ENCODE measurements around the gene ODR4.

The ODR4 gene

DNA sequence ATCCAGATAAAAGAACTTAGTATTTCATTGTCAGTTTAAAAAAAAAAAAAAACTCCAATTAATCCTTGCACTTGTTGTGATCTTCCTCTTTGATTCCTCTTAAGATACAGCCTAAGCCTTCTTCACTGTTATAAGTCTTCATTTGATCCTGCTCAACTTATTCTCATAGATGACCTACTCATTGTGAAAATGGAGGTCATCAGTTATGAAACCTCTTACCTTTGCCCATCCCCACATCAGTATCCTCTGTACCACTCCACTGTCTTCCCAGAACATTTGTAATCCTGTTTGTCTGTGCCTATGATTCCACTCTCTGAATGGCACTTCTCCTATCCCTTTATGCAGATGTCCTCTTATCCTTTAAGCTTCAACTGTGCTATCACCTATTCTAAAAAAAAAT, 28.0 kb downstream of the ODR4 start:
- H3K27ac Mint-ChIP-seq, result no peak overlapping the region
- H3K27me3 Mint-ChIP-seq, result no peaks in the 10 kb centered on the region
- no peak overlapping the region for H3K4me3 Mint-ChIP-seq
- H3K4me1 Mint-ChIP-seq (ENCODE audit: low read depth), result peaks cover 4% of the 10 kb centered on the region
- H3K9me3 Mint-ChIP-seq, result no peaks in the 10 kb centered on the region
- peaks cover 53% of the 10 kb centered on the region for H3K36me3 Mint-ChIP-seq (ENCODE audit: low read depth)

DNA sequence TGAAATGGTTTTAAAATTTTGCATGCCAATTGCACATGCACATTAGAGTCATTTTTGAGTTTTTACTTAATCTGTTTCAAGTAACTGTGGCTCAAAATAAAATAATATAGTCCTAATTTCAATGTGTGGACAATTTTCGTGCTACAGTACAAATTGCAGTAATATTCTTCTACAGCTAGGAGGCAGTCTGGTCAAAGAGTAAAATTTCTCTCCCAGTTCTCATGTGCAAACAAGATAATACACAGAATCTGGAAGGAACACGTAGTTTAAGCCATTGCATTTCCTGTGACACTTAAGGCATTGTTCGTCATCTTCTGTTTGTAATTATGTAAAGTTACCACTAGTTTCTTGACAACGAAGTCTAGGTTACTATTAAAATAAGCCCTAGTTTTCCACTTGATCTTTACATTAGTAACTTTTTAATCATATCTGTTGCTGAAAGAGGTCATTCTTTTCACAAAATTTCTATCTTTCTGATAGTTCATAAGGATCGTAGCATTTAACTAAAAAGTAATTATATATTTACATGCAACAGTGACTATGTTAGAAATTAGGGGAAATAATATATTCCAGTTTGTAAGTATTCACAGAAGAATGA, 28.9 kb downstream of the ODR4 start:
- Mint-ChIP-seq H3K4me1 (ENCODE audit: low read depth) (peaks cover 4% of the 10 kb centered on the region), H3K27ac (no peak overlapping the region), H3K27me3 (no peaks in the 10 kb centered on the region), H3K4me3 (no peak overlapping the region), H3K9me3 (no peaks in the 10 kb centered on the region), H3K36me3 (ENCODE audit: low read depth) (peaks cover 49% of the 10 kb centered on the region)

DNA sequence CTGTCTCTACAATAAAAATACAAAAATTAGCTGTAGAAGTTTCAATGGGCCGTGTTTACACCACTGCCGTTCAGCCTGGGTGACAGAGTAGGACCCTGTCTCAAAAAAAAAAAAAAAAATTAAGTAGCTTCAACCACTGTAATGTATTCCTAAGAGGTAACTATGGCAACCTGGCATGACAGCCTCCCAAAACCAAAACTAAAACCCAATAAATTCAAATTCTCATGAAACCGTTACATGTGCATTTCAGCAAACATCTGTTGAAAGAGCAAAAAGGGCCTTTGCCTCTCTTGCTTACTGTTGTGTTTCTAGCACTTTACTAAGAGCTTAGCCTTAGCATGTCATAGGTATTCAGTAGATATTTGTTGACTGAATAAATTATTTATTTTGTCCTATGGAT, 33.5 kb downstream of the ODR4 start:
- peaks cover 36% of the 10 kb centered on the region for H3K36me3 Mint-ChIP-seq (ENCODE audit: low read depth)
- H3K4me1 Mint-ChIP-seq (ENCODE audit: low read depth), result peaks cover 4% of the 10 kb centered on the region
- no peak overlapping the region for H3K4me3 Mint-ChIP-seq
- no peaks in the 10 kb centered on the region for H3K9me3 Mint-ChIP-seq
- H3K27ac Mint-ChIP-seq, result no peak overlapping the region
- no peaks in the 10 kb centered on the region for H3K27me3 Mint-ChIP-seq

- H3K9me3 Mint-ChIP-seq, result no peaks in the 10 kb centered on the region
- H3K4me3 Mint-ChIP-seq, result no peak overlapping the region
- no peaks in the 10 kb centered on the region for H3K4me1 Mint-ChIP-seq (ENCODE audit: low read depth)
- H3K36me3 Mint-ChIP-seq (ENCODE audit: low read depth), result peaks cover 10% of the 10 kb centered on the region
- no peak overlapping the region for H3K27ac Mint-ChIP-seq
- H3K27me3 Mint-ChIP-seq, result no peaks in the 10 kb centered on the region
Observed at GRCh38 chr1:186413319-186413718, 37.7 kb downstream of the ODR4 start.

DNA sequence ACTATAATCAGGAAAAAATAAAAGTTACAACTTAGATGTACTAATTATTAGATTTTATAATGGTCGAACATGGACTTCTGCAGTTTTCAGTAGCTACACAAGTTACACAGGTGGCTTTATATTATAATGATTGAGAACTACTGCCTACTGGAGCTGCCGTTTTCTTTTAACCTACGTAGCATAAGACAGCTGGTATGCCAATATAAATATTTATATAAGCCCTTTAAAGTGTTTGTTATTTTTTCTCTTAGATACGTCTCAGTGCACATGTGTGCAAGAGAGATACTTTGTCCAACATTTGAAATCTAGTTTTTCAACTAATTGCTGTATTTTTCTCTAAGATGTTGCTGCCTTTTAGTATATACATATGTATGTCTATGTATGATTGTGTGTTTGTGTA, 42.9 kb downstream of the ODR4 start:
- Mint-ChIP-seq H3K36me3 (ENCODE audit: low read depth) (peaks cover 30% of the 10 kb centered on the region), H3K4me3 (no peak overlapping the region), H3K4me1 (ENCODE audit: low read depth) (no peaks in the 10 kb centered on the region), H3K9me3 (no peaks in the 10 kb centered on the region), H3K27ac (no peak overlapping the region), H3K27me3 (no peaks in the 10 kb centered on the region)

DNA sequence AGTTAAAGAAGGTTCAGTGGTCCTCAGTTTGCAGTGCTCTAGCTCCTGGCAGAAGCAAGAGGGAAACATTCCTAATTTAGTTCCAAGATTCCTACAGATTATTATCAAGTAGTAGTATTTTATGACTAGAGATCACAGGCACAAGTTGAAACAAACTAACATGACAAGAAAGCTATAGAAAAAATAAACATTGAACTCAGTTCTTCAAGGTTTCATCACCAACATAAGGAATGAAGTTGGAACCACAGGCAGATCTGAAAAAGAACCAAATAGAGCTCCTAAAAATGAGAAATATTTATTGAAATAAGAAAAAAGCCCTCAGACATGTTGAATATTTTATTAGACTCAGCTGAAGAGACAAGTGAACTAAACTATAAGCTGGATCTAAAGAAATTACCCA, 44.7 kb downstream of the ODR4 start:
- H3K9me3 Mint-ChIP-seq, result no peaks in the 10 kb centered on the region
- no peaks in the 10 kb centered on the region for H3K4me1 Mint-ChIP-seq (ENCODE audit: low read depth)
- H3K36me3 Mint-ChIP-seq (ENCODE audit: low read depth), result peaks cover 32% of the 10 kb centered on the region
- H3K27me3 Mint-ChIP-seq, result no peaks in the 10 kb centered on the region
- H3K4me3 Mint-ChIP-seq, result no peak overlapping the region
- no peak overlapping the region for H3K27ac Mint-ChIP-seq

DNA sequence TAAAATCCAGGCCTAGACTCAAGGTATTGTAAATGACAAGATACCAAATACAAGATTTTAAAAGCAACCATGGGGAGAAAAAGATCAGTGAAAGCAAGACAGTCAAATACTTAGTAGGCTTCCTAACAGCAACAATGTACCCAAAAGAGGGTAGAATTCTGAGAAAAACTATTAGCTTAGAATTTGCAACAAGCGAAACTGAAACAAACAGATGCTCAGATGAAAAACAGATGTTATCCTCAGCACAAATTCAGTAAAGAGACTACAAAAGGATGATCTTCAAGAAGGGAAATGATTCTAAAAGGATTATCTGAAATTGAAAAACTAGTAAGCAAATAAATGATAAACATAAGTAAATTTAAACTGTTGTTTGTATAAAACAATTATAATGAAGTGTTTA, 45.3 kb downstream of the ODR4 start:
- Mint-ChIP-seq H3K27ac (no peak overlapping the region), H3K4me1 (ENCODE audit: low read depth) (no peaks in the 10 kb centered on the region), H3K36me3 (ENCODE audit: low read depth) (peaks cover 35% of the 10 kb centered on the region), H3K9me3 (no peaks in the 10 kb centered on the region), H3K27me3 (no peaks in the 10 kb centered on the region), H3K4me3 (no peak overlapping the region)

DNA sequence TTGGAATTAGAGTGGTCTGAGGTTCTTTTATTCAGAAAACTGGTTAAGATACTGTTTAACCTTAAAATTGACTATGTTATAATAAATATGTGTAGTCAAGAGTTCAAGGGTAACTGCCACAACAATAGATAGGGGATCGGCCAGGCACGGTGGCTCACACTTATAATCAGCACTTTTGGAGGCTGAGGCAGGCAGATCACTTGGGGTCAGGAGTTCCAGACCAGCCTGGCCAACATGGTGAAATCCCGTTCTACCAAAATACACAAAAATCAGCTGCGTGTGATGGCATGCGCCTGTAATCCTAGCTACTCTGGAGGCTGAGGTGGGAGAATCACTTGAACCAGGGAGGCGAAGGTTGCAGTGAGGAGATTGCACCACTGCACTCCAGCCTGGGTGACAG, 45.8 kb downstream of the ODR4 start:
- H3K27ac Mint-ChIP-seq, result no peak overlapping the region
- H3K4me1 Mint-ChIP-seq (ENCODE audit: low read depth), result no peaks in the 10 kb centered on the region
- no peak overlapping the region for H3K4me3 Mint-ChIP-seq
- H3K36me3 Mint-ChIP-seq (ENCODE audit: low read depth), result peaks cover 36% of the 10 kb centered on the region
- H3K9me3 Mint-ChIP-seq, result no peaks in the 10 kb centered on the region
- no peaks in the 10 kb centered on the region for H3K27me3 Mint-ChIP-seq

DNA sequence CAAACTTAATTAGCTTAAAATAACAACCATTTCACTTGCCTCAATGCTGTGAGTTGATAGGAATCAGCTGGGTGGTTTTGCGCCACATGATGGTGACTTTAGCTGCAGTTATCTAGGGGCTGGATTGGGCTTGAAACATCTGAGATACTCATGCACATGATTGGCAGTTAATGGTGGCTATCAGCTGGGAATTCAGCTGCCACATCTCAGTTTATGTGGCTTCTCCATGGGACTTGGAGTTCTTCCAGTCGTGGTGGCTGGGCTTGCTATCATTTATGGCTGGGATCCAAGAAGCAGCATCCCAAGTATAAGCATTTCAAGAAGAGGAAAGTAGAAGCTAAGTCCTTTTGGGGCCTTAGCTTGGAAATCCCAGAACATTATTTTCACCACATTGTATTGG, 48.9 kb downstream of the ODR4 start:
- Mint-ChIP-seq H3K27ac (no peak overlapping the region), H3K9me3 (no peaks in the 10 kb centered on the region)

DNA sequence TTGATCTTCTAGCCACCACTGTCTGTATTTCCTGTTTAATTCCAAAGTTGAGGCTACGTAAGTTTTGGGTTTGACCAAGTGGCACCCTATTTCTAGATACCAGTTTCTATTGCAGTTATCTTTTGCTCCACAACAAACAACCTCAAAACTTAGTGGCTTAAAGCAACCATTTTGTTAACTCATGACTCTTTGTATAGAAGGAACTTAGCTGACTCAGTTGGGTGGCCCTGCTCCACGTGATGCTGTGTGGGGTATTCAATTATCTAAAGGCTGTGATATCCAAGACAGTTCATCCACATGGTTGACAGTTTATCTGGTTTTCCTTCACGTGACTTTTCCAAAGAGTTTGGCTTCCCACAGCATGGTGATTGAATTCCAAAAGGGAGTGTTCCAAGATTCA, 50.5 kb downstream of the ODR4 start:
- no peaks in the 10 kb centered on the region for H3K9me3 Mint-ChIP-seq
- H3K4me3 Mint-ChIP-seq, result no peak overlapping the region
- H3K4me1 Mint-ChIP-seq (ENCODE audit: low read depth), result no peaks in the 10 kb centered on the region
- no peak overlapping the region for H3K27ac Mint-ChIP-seq
- no peaks in the 10 kb centered on the region for H3K27me3 Mint-ChIP-seq
- H3K36me3 Mint-ChIP-seq (ENCODE audit: low read depth), result peaks cover 24% of the 10 kb centered on the region

More for the DNA sequence above, 48.9 kb downstream of the ODR4 start:
- H3K27me3 Mint-ChIP-seq, result no peaks in the 10 kb centered on the region
- peaks cover 32% of the 10 kb centered on the region for H3K36me3 Mint-ChIP-seq (ENCODE audit: low read depth)
- no peak overlapping the region for H3K4me3 Mint-ChIP-seq
- no peaks in the 10 kb centered on the region for H3K4me1 Mint-ChIP-seq (ENCODE audit: low read depth)

DNA sequence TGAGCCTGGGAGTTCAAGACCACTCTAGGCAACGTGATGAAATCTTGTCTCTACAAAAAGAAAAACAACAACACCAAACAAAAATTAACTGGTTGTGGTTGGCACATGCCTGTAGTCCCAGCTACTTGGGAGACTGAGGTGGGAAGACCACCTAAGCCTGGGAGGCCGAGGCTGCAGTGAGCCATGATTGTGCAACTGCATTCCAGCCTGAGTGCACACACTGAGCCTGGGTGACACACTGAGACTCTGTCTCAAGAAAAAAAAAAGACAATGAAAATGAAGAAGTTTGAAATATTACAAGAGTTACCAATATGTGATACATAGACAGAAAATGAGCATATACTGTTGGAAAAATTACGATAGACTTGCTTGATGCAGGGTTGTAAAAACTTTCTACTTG, 53.4 kb downstream of the ODR4 start:
- H3K9me3 Mint-ChIP-seq, result no peaks in the 10 kb centered on the region
- no peaks in the 10 kb centered on the region for H3K4me1 Mint-ChIP-seq (ENCODE audit: low read depth)
- no peak overlapping the region for H3K4me3 Mint-ChIP-seq
- peaks cover 31% of the 10 kb centered on the region for H3K36me3 Mint-ChIP-seq (ENCODE audit: low read depth)
- H3K27ac Mint-ChIP-seq, result no peak overlapping the region
- H3K27me3 Mint-ChIP-seq, result no peaks in the 10 kb centered on the region

- Mint-ChIP-seq H3K27me3 (no peaks in the 10 kb centered on the region), H3K9me3 (no peaks in the 10 kb centered on the region), H3K4me3 (no peak overlapping the region), H3K4me1 (ENCODE audit: low read depth) (peaks cover under 1% of the 10 kb centered on the region), H3K27ac (no peak overlapping the region), H3K36me3 (ENCODE audit: low read depth) (peaks cover 9% of the 10 kb centered on the region)
Observed at GRCh38 chr1:186435336-186435735, 59.7 kb downstream of the ODR4 start.

DNA sequence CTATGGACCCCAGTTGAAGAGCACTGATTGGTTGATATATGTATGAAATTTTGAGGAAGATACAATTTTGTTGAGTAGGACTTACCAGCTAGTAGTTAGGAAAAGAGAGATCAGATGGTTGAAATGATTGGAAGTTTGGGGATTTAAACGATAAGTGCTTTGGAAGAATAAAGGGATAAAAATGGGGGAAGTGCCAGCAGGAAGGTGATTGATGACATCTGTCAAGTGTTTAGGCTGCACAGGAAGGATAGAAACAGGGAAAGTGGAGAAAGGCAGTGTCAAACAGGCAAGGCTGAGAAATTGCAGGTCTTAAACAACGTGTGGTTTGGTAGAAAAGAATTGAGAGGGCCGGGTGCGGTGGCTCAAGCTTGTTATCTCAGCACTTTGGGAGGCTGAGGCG, 62.9 kb downstream of the ODR4 start:
- Mint-ChIP-seq H3K4me3 (no peak overlapping the region), H3K27ac (no peak overlapping the region), H3K9me3 (no peaks in the 10 kb centered on the region), H3K4me1 (ENCODE audit: low read depth) (peaks cover 15% of the 10 kb centered on the region), H3K27me3 (no peaks in the 10 kb centered on the region), H3K36me3 (ENCODE audit: low read depth) (no peaks in the 10 kb centered on the region)

- no peaks in the 10 kb centered on the region for H3K27me3 Mint-ChIP-seq
- H3K4me3 Mint-ChIP-seq, result no peak overlapping the region
- no peaks in the 10 kb centered on the region for H3K36me3 Mint-ChIP-seq (ENCODE audit: low read depth)
- no peak overlapping the region for H3K27ac Mint-ChIP-seq
- H3K4me1 Mint-ChIP-seq (ENCODE audit: low read depth), result peaks cover 15% of the 10 kb centered on the region
- H3K9me3 Mint-ChIP-seq, result no peaks in the 10 kb centered on the region
Observed at GRCh38 chr1:186440584-186440983, 64.9 kb downstream of the ODR4 start.

GRCh38 chr1:186442651-186443375, 67.2 kb downstream of the ODR4 start:
- Mint-ChIP-seq H3K36me3 (ENCODE audit: low read depth) (no peaks in the 10 kb centered on the region), H3K4me3 (no peak overlapping the region), H3K27ac (peak overlapping the region; percentile 56), H3K27me3 (no peaks in the 10 kb centered on the region), H3K9me3 (no peaks in the 10 kb centered on the region), H3K4me1 (ENCODE audit: low read depth) (peaks cover 15% of the 10 kb centered on the region)

GRCh38 chr1:186443638-186444037, 68.0 kb downstream of the ODR4 start:
- no peaks in the 10 kb centered on the region for H3K27me3 Mint-ChIP-seq
- peaks cover 15% of the 10 kb centered on the region for H3K4me1 Mint-ChIP-seq (ENCODE audit: low read depth)
- no peak overlapping the region for H3K27ac Mint-ChIP-seq
- no peaks in the 10 kb centered on the region for H3K9me3 Mint-ChIP-seq
- H3K36me3 Mint-ChIP-seq (ENCODE audit: low read depth), result no peaks in the 10 kb centered on the region
- no peak overlapping the region for H3K4me3 Mint-ChIP-seq
